H1 (cell line): ENCODE data around the gene FBN1. TPM values are rescaled to one million over a fixed set of nuclear protein-coding genes. Genes with fewer than 3 reads are reported as not detected.

Experiments
- CTCF ChIA-PET: fragments of 300-600 bp; sonication (Branson Sonifier 250); formaldehyde crosslinking; loops from one replicate; lab custom pipeline; 2021; ENCODE audit not compliant: partially characterized antibody; lab: Charles Lee
- POLR2A ChIA-PET: fragments of 300-600 bp; sonication (Branson Sonifier 250); formaldehyde crosslinking; loops from one replicate; lab custom pipeline; 2021; ENCODE audit warnings: inconsistent platforms; ENCODE audit not compliant: partially characterized antibody; lab: Charles Lee
- DNase-seq, 2 experiments: peaks; one replicate each; pipeline versions ENCODE4 v3.0.0 to v3.0.0-alpha.2; 2010 to 2022; ENCODE audit warnings: low spot score in 2 of 2, low read depth in 1 of 2, mixed read lengths in 1 of 2
- FAIRE-seq: peaks from 2 replicates; lab custom pipeline; 2011; peaks lifted over from hg19 to GRCh38; lab: Jason Lieb, UNC
- H2AFZ ChIP-seq: 2 replicates; pipeline ENCODE4 v1.8.1; 2012; ENCODE audit warnings: low read length, inconsistent platforms
- H2AK5ac ChIP-seq: 2 replicates; pipeline ENCODE4 v1.6.1; 2013; ENCODE audit warnings: low read depth, low read length
- H2BK120ac ChIP-seq: replicated peaks from 2 replicates; pipeline ENCODE3; 2013; ENCODE audit warnings: low read depth, low read length, inconsistent platforms
- H2BK12ac ChIP-seq: 2 replicates; pipeline ENCODE4 v1.6.1; 2013; ENCODE audit warnings: low read depth, low read length
- H2BK15ac ChIP-seq: 2 replicates; pipeline ENCODE4 v1.6.1; 2013; ENCODE audit warnings: low read length
- H2BK20ac ChIP-seq: 2 replicates; pipeline ENCODE4 v1.6.1; 2013; ENCODE audit warnings: low read length
- H2BK5ac ChIP-seq: 2 replicates; pipeline ENCODE4 v1.6.1; 2013; ENCODE audit warnings: low read depth, low read length
- H3K14ac ChIP-seq: 2 replicates; pipeline ENCODE4 v1.6.1; 2013; ENCODE audit warnings: inconsistent platforms; ENCODE audit not compliant: insufficient read length
- H3K18ac ChIP-seq: 2 replicates; pipeline ENCODE4 v1.6.1; 2013; ENCODE audit warnings: low read length; ENCODE audit errors: extremely low read depth
- H3K23ac ChIP-seq: 2 replicates; pipeline ENCODE4 v1.6.1; 2013; ENCODE audit warnings: inconsistent platforms; ENCODE audit not compliant: insufficient read length
- H3K23me2 ChIP-seq: 2 replicates; pipeline ENCODE4 v1.6.1; 2013; ENCODE audit warnings: low read depth, low read length
- H3K27ac ChIP-seq: 2 replicates; pipeline ENCODE4 v1.6.1; 2011; ENCODE audit warnings: low read depth, low read length, inconsistent platforms
- H3K27me3 ChIP-seq, 4 experiments: replicated peaks in 1 of 4; 1 replicate in 1 of 4; 2 replicates in 3 of 4; pipeline versions ENCODE4 v1.6.1 to v1.8.1; 2011 to 2013; ENCODE audit warnings: low read length in 3 of 4, mild to moderate bottlenecking in 3 of 4, inconsistent platforms in 2 of 4, mixed read lengths in 2 of 4, moderate library complexity in 1 of 4; ENCODE audit not compliant: control insufficient read depth in 3 of 4, insufficient read depth in 3 of 4; ENCODE audit errors: extremely low read depth in 1 of 4
- H3K36me3 ChIP-seq, 4 experiments: 2 replicates each; pipeline versions ENCODE4 v1.6.1 to v1.8.1; 2011 to 2013; ENCODE audit warnings: mild to moderate bottlenecking in 4 of 4, low read length in 3 of 4, moderate library complexity in 2 of 4, control low read depth in 1 of 4, inconsistent platforms in 1 of 4; ENCODE audit not compliant: insufficient read depth in 4 of 4, control insufficient read depth in 2 of 4
- H3K4ac ChIP-seq: replicated peaks from 2 replicates; pipeline ENCODE3; 2013; ENCODE audit warnings: low read length, low read depth, mixed read lengths, inconsistent platforms; ENCODE audit not compliant: insufficient read length
- H3K4me1 ChIP-seq, 4 experiments: replicated peaks in 1 of 4; 1 replicate in 1 of 4; 2 replicates in 3 of 4; pipeline versions ENCODE4 v1.6.1 to v1.8.1; 2011 to 2013; ENCODE audit warnings: low read length in 3 of 4, inconsistent platforms in 2 of 4, mixed read lengths in 1 of 4; ENCODE audit not compliant: insufficient read depth in 4 of 4, control insufficient read depth in 3 of 4
- H3K4me2 ChIP-seq, 2 experiments: 2 replicates each; pipeline versions ENCODE4 v1.6.1 to v1.8.1; 2011 to 2013; ENCODE audit warnings: low read depth in 2 of 2, low read length in 2 of 2, control low read depth in 1 of 2, inconsistent platforms in 1 of 2, mild to moderate bottlenecking in 1 of 2; ENCODE audit not compliant: insufficient read depth in 1 of 2
- H3K4me3 ChIP-seq, 4 experiments: fragments of 200-600, 300-600 bp in 1 of 4; sonication (generic), shearing (Covaris generic), sonication (Bioruptor Twin) in 1 of 4; 2 replicates each; pipeline versions ENCODE4 v1.5.1 to v1.8.1; 2011 to 2016; ENCODE audit warnings: low read length in 4 of 4, low read depth in 3 of 4, control low read depth in 2 of 4, inconsistent platforms in 2 of 4, mild to moderate bottlenecking in 2 of 4, mixed read lengths in 1 of 4, moderate library complexity in 1 of 4; ENCODE audit not compliant: insufficient read depth in 2 of 4; ENCODE audit errors: extremely low read depth in 1 of 4
- H3K56ac ChIP-seq: replicated peaks from 2 replicates; pipeline ENCODE3; 2013; ENCODE audit warnings: low read depth, mild to moderate bottlenecking, mixed read lengths, low read length, inconsistent platforms; ENCODE audit not compliant: insufficient read length
- H3K79me1 ChIP-seq: 2 replicates; pipeline ENCODE4 v1.6.1; 2013; ENCODE audit warnings: low read depth, low read length, control low read depth
- H3K79me2 ChIP-seq, 2 experiments: 2 replicates each; pipeline versions ENCODE4 v1.6.1 to v1.8.1; 2012 to 2013; ENCODE audit warnings: low read length in 2 of 2, mild to moderate bottlenecking in 2 of 2, inconsistent platforms in 1 of 2; ENCODE audit not compliant: insufficient read depth in 2 of 2, control insufficient read depth in 1 of 2
- H3K9ac ChIP-seq, 4 experiments: replicated peaks in 1 of 4; 1 replicate in 1 of 4; 2 replicates in 3 of 4; pipeline versions ENCODE4 v1.6.1 to v1.8.1; 2011 to 2013; ENCODE audit warnings: low read depth in 3 of 4, low read length in 3 of 4, control low read depth in 2 of 4, mild to moderate bottlenecking in 2 of 4, moderate library complexity in 2 of 4, inconsistent platforms in 1 of 4; ENCODE audit errors: extremely low read depth in 1 of 4
- H3K9me3 ChIP-seq, 2 experiments: 2 replicates each; pipeline versions ENCODE4 v1.6.1 to v1.8.1; 2012 to 2013; ENCODE audit warnings: mild to moderate bottlenecking in 2 of 2, moderate library complexity in 2 of 2, control low read depth in 1 of 2, inconsistent platforms in 1 of 2, low read depth in 1 of 2, low read length in 1 of 2, mixed read lengths in 1 of 2; ENCODE audit not compliant: insufficient read depth in 2 of 2
- H4K20me1 ChIP-seq, 2 experiments: replicated peaks in 1 of 2; 2 replicates each; pipeline versions ENCODE3 to v1.8.1; 2011 to 2013; ENCODE audit warnings: inconsistent platforms in 2 of 2, low read length in 2 of 2, mild to moderate bottlenecking in 1 of 2; ENCODE audit not compliant: insufficient read depth in 2 of 2, control insufficient read depth in 1 of 2
- H4K5ac ChIP-seq: 2 replicates; pipeline ENCODE4 v1.6.1; 2013; ENCODE audit warnings: low read length, low read depth, mixed read lengths, inconsistent platforms; ENCODE audit not compliant: insufficient read length
- H4K8ac ChIP-seq: 2 replicates; pipeline ENCODE4 v1.8.0; 2013; ENCODE audit warnings: mild to moderate bottlenecking, moderate library complexity, low read length, inconsistent platforms; ENCODE audit not compliant: insufficient read depth; ENCODE audit errors: extremely low read depth
- H4K91ac ChIP-seq: replicated peaks from 2 replicates; pipeline ENCODE3; 2013; ENCODE audit warnings: low read length, mixed read lengths, inconsistent platforms; ENCODE audit not compliant: insufficient read length
- EP300 ChIP-seq, 2 experiments: IDR thresholded peaks; 1 replicate in 1 of 2; 2 replicates in 1 of 2; pipeline ENCODE4 v1.6.1; 2011 to 2012; ENCODE audit warnings: low read depth in 2 of 2, low read length in 2 of 2, mild to moderate bottlenecking in 2 of 2, borderline replicate concordance in 1 of 2, inconsistent platforms in 1 of 2, moderate library complexity in 1 of 2
- WGBS, 2 experiments: shearing (Covaris generic) in 1 of 2; methylation state at CpG; one replicate each; pipeline versions ENCODE4 v1.1.6 to v1.1.7; 2013 to 2015; ENCODE audit warnings: low lambda C conversion rate in 2 of 2, mixed read lengths in 2 of 2, inconsistent platforms in 1 of 2, low coverage in 1 of 2, missing lambda C conversion rate in 1 of 2; ENCODE audit not compliant: insufficient replicate concordance in 2 of 2, insufficient coverage in 1 of 2, insufficient read length in 1 of 2; ENCODE audit errors: extremely low coverage in 1 of 2, missing lambda C conversion rate in 1 of 2; 5-methylcytosine and 5-hydroxymethylcytosine counted together
- polyA plus RNA-seq, 7 experiments: library from polyadenylated mRNA; depleted of rRNA in 3 of 7; stranded (reverse) in 5 of 7; unstranded in 2 of 7; fragments of >200 nt in 5 of 7; fragments of 200-250 nt in 2 of 7; gene quantifications; 1 replicate in 5 of 7; 2 replicates in 1 of 7; 4 replicates in 1 of 7; pipeline versions ENCODE4 v1.2.1 to v1.2.3, GENCODE V29; 2011 to 2013; ENCODE audit warnings: missing spikeins in 2 of 7, mixed read lengths in 2 of 7
- total RNA-seq: library from RNA; stranded (reverse); fragmentation: NEBNext Ultra II Directional; extraction: Animal tissue kit (Norgen Biotek cat#: 25700); gene quantifications from 2 replicates; pipeline ENCODE4 v1.2.1, GENCODE V29; 2021

Gene FBN1
- total and polyA plus RNA-seq, 2 of the 8 experiments (the other 6 are each of a cell fraction or from before 2014, with no cell fraction given), result 3.0 to 4.0 TPM

DNA sequence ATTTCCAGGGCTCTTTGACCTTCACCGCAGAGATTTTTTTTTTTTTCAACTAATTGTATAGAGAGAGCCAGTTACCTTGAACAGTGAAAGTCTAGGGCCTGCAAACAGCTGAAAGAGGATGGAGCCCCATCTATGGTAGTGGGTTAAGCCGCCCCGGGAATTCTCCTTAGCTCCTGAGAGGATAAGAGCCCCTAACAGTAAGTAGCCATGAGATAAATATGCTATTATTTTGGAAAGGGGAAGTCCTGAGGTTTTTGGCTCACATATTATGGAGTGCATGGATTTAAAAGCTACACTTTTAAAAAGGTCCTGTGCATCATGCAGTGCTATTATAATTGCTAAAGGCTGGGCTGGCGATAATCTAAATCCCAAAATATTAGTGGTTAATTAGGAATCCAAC lies 115.0 kb downstream of the FBN1 start:
- DNase-seq (no peak), FAIRE-seq (no peak)
- Histone ChIP-seq H4K91ac (no peak overlapping the region), H4K8ac (no peak overlapping the region), H3K18ac (no peak overlapping the region), H2BK12ac (no peak overlapping the region), H3K4me1 (no peaks in the 10 kb centered on the region), H3K9ac (no peak overlapping the region), H3K56ac (no peak overlapping the region), H2BK120ac (no peak overlapping the region), H3K36me3 (no peaks in the 10 kb centered on the region), H3K4ac (no peak overlapping the region), H4K20me1 (no peaks in the 10 kb centered on the region), H2BK15ac (no peak overlapping the region), H3K4me2 (no peak overlapping the region), H3K79me2 (no peaks in the 10 kb centered on the region), H3K27me3 (no peaks in the 10 kb centered on the region), H4K5ac (no peak overlapping the region), H3K23me2 (no peaks in the 10 kb centered on the region; the same call in 1 of the 2 replicates), H2AFZ (no peak overlapping the region), H3K27ac (no peak overlapping the region), H3K14ac (no peak overlapping the region), H2BK5ac (no peak overlapping the region), H3K79me1 (no peaks in the 10 kb centered on the region; the same call in 1 of the 2 replicates), H2BK20ac (no peak overlapping the region), H3K23ac (no peak overlapping the region), H3K4me3 (no peak overlapping the region), H2AK5ac (no peak overlapping the region), H3K9me3 (no peaks in the 10 kb centered on the region)
- POLR2A ChIA-PET, result interaction anchor here (0.6 kb wide), 1 partner anchor 21 kb away, joined by 3 read pairs; no protein-coding TSS in a partner anchor
- TF ChIP-seq EP300 (IDR thresholded peaks at IDR 0.05; ENCODE audit: borderline replicate concordance in 1 of 2, low read depth in 2 of 2, low read length in 2 of 2), result no peak
- CTCF ChIA-PET, result interaction anchor here (0.6 to 1.2 kb wide), 6 partner anchors 12 to 414 kb away, joined by 3 to 4 read pairs (median 3); no protein-coding TSS in a partner anchor
- WGBS, 2 experiments, result 85% methylated on average over 4 of the region's 4 CpGs; no CpG with 5 or more reads in 1 of the 2 experiments
